ENCODE measurements around the gene TMEM184A. TPM values are rescaled to one million over a fixed set of nuclear protein-coding genes. Genes with fewer than 3 reads are reported as not detected.
"Not testable (repeated sequence)": the region's sequence is repeated elsewhere in the genome, so short reads cannot be mapped to it uniquely, and the experiment has no call there.

TMEM184A gene
- total and polyA plus RNA-seq, 2 of the 13 experiments (the other 11 are each of a cell fraction or from before 2014, with no cell fraction given), result 9.5 to 20.4 TPM

- TF ChIP-seq REST (IDR thresholded peaks at IDR 0.05; ENCODE audit: borderline replicate concordance in 1 of 2, low read depth in 1 of 2, low read length in 2 of 2), result no peak
Measured at GRCh38 chr7:1520539-1521234, 35.3 kb downstream of the TMEM184A start (continued).

- H3K9ac ChIP-seq (ENCODE audit: insufficient read depth, low read depth, low read length), result peak overlapping the region; percentile 76; the same call in 1 of the 2 replicates
- H4K20me1 ChIP-seq (ENCODE audit: insufficient read depth, low read length); H2AFZ ChIP-seq (ENCODE audit: low read length); in situ Hi-C loops (cut with HindIII; ENCODE audit: extremely low pct_ligation_motif_present, low pct_unique_long_range_greater_than_20kb); H3K36me3 ChIP-seq (replicated peaks in 1 of 2; ENCODE audit: control insufficient read depth in 1 of 2, insufficient read depth in 2 of 2, low read length in 2 of 2); intact Hi-C loops (cut with micrococcal nuclease; ENCODE audit: unreplicated experiment); H3K27ac ChIP-seq (ENCODE audit: extremely low read length, insufficient read depth, low read length); H3K4me3 ChIP-seq (replicated peaks in 1 of 3; ENCODE audit: insufficient read depth in 1 of 3, low read depth in 2 of 3, low read length in 3 of 3); H3K79me2 ChIP-seq (ENCODE audit: insufficient read depth, low read length); FAIRE-seq; BruUV-seq (replicated peaks); H3K9me3 ChIP-seq (ENCODE audit: low read length); ATAC-seq; DNase-seq (ENCODE audit: low spot score); H3K4me2 ChIP-seq (ENCODE audit: low read depth, low read length); CTCF ChIA-PET (ENCODE audit: low intra/inter-chr PET ratio, low total read pairs): not testable (repeated sequence)
- peaks cover 73% of the 10 kb centered on the region for H3K4me1 ChIP-seq (ENCODE audit: insufficient read depth, low read length)
- POLR2A ChIA-PET, result interaction anchor here (0.6 to 2.3 kb wide), 4 partner anchors 14 to 1185 kb away, joined by 3 to 14 read pairs (median 4); partner anchors contain the start of gene TMEM184A
- peaks cover 0 to 10% of the 10 kb centered on the region in 2 experiments; a peak in 3 of 5 replicates for H3K27me3 ChIP-seq (ENCODE audit: control insufficient read depth in 1 of 2, insufficient read depth in 2 of 2, low read length in 2 of 2)
- 82% methylated on average over 12 of the region's 12 CpGs for WGBS (ENCODE audit: low lambda C conversion rate)
- peak; percentile 75 for TF ChIP-seq ZNF121 (CRISPR knock-in tag; IDR thresholded peaks at IDR 0.05)
Measured at GRCh38 chr7:1519322-1519922, 36.6 kb downstream of the TMEM184A start.

Data from HepG2 (cell line).